Measurements from ENCODE around the gene AOAH.

Gene AOAH

GRCh38 chr7:36535866-36536664 is 188.2 kb downstream of the AOAH start:
- Histone ChIP-seq H3K27me3 (no peaks in the 10 kb centered on the region), H3K27ac (no peak overlapping the region), H3K9me3 (no peaks in the 10 kb centered on the region), H3K4me3 (ENCODE audit: low read depth in 1 of 2, low read length in 1 of 2) (no peak overlapping the region), H3K4me1 (ENCODE audit: control insufficient read depth in 1 of 2, insufficient read depth in 1 of 2, low read depth in 1 of 2, low read length in 1 of 2) (no peaks in the 10 kb centered on the region), H3K36me3 (peaks cover 100% of the 10 kb centered on the region)
- TF ChIP-seq CTCF (IDR thresholded peaks at IDR 0.05) = no peak

GRCh38 chr7:36533717-36534116 is 190.6 kb downstream of the AOAH start:
- no peaks in the 10 kb centered on the region for H3K4me1 ChIP-seq (ENCODE audit: control insufficient read depth in 1 of 2, insufficient read depth in 1 of 2, low read depth in 1 of 2, low read length in 1 of 2)
- H3K4me3 ChIP-seq (ENCODE audit: low read depth in 1 of 2, low read length in 1 of 2) = no peak overlapping the region
- no peaks in the 10 kb centered on the region for H3K9me3 ChIP-seq
- peaks cover 100% of the 10 kb centered on the region for H3K36me3 ChIP-seq
- TF ChIP-seq CTCF (IDR thresholded peaks at IDR 0.05) = no peak
- H3K27ac ChIP-seq = peak overlapping the region; percentile 6
- no peaks in the 10 kb centered on the region for H3K27me3 ChIP-seq

- TF ChIP-seq CTCF (IDR thresholded peaks at IDR 0.05) = no peak
- Histone ChIP-seq H3K4me1 (ENCODE audit: control insufficient read depth in 1 of 2, insufficient read depth in 1 of 2, low read depth in 1 of 2, low read length in 1 of 2) (no peaks in the 10 kb centered on the region), H3K27ac (no peak overlapping the region), H3K4me3 (ENCODE audit: low read depth in 1 of 2, low read length in 1 of 2) (no peak overlapping the region), H3K9me3 (no peaks in the 10 kb centered on the region), H3K27me3 (no peaks in the 10 kb centered on the region), H3K36me3 (peaks cover 100% of the 10 kb centered on the region)
Observed at GRCh38 chr7:36532981-36533499, 191.3 kb downstream of the AOAH start.

GRCh38 chr7:36531951-36532350 is 192.3 kb downstream of the AOAH start:
- H3K27ac ChIP-seq = no peak overlapping the region
- H3K4me1 ChIP-seq (ENCODE audit: control insufficient read depth in 1 of 2, insufficient read depth in 1 of 2, low read depth in 1 of 2, low read length in 1 of 2) = no peaks in the 10 kb centered on the region
- H3K9me3 ChIP-seq = no peaks in the 10 kb centered on the region
- TF ChIP-seq CTCF (IDR thresholded peaks at IDR 0.05) = no peak
- no peak overlapping the region for H3K4me3 ChIP-seq (ENCODE audit: low read depth in 1 of 2, low read length in 1 of 2)
- H3K27me3 ChIP-seq = no peaks in the 10 kb centered on the region
- H3K36me3 ChIP-seq = peaks cover 100% of the 10 kb centered on the region

- H3K27me3 ChIP-seq = no peaks in the 10 kb centered on the region
- H3K27ac ChIP-seq = no peak overlapping the region
- peaks cover 100% of the 10 kb centered on the region for H3K36me3 ChIP-seq
- TF ChIP-seq CTCF (IDR thresholded peaks at IDR 0.05) = no peak
- H3K9me3 ChIP-seq = no peaks in the 10 kb centered on the region
- no peaks in the 10 kb centered on the region for H3K4me1 ChIP-seq (ENCODE audit: control insufficient read depth in 1 of 2, insufficient read depth in 1 of 2, low read depth in 1 of 2, low read length in 1 of 2)
- no peak overlapping the region for H3K4me3 ChIP-seq (ENCODE audit: low read depth in 1 of 2, low read length in 1 of 2)
Observed at GRCh38 chr7:36530456-36530855, 193.8 kb downstream of the AOAH start.
